Endodermal cell (in vitro differentiated cells): Measurements from ENCODE around the gene P2RX2. TPM values are rescaled to one million over a fixed set of nuclear protein-coding genes. Genes with fewer than 3 reads are reported as not detected.

Experiments
- DNase-seq: peaks from one replicate; pipeline ENCODE4 v3.0.0-alpha.2; 2017
- H3K27ac ChIP-seq: 2 replicates; pipeline ENCODE4 v1.5.1; 2013; ENCODE audit warnings: mild to moderate bottlenecking, low read depth, low read length, moderate library complexity
- H3K27me3 ChIP-seq: 2 replicates; pipeline ENCODE4 v1.6.1; 2013; ENCODE audit warnings: mild to moderate bottlenecking, low read length, moderate library complexity; ENCODE audit not compliant: insufficient read depth, control insufficient read depth, poor library complexity, severe bottlenecking
- H3K36me3 ChIP-seq: 2 replicates; pipeline ENCODE4 v1.7.0; 2013; ENCODE audit warnings: mild to moderate bottlenecking, low read length, moderate library complexity; ENCODE audit not compliant: control insufficient read depth, insufficient read depth
- H3K4me1 ChIP-seq: one replicate; pipeline ENCODE4 v1.7.0; 2013; ENCODE audit warnings: low read length; ENCODE audit not compliant: control insufficient read depth, insufficient read depth
- H3K4me3 ChIP-seq: 2 replicates; pipeline ENCODE4 v1.5.1; 2013; ENCODE audit warnings: mild to moderate bottlenecking, low read length, moderate library complexity
- H3K9ac ChIP-seq: 2 replicates; pipeline ENCODE4 v1.6.1; 2013; ENCODE audit warnings: mild to moderate bottlenecking, low read length, moderate library complexity; ENCODE audit not compliant: poor library complexity, severe bottlenecking; ENCODE audit errors: extremely low read depth
- H3K9me3 ChIP-seq: 2 replicates; pipeline ENCODE4 v1.6.1; 2013; ENCODE audit warnings: mild to moderate bottlenecking, low read length, moderate library complexity; ENCODE audit not compliant: control insufficient read depth
- H3K27ac Mint-ChIP-seq: 2 replicates; pipeline ENCODE4 v1.8.0; 2020; ENCODE audit warnings: mixed read lengths
- H3K27me3 Mint-ChIP-seq: 2 replicates; pipeline ENCODE4 v1.8.0; 2021; ENCODE audit warnings: mild to moderate bottlenecking, mixed read lengths; ENCODE audit not compliant: insufficient read depth
- H3K36me3 Mint-ChIP-seq: 2 replicates; pipeline ENCODE4 v1.8.0; 2020; ENCODE audit warnings: low read depth, mixed read lengths
- H3K4me1 Mint-ChIP-seq: 2 replicates; pipeline ENCODE4 v1.8.0; 2020; ENCODE audit warnings: mixed read lengths
- H3K4me3 Mint-ChIP-seq: 2 replicates; pipeline ENCODE4 v1.8.0; 2020; ENCODE audit warnings: mild to moderate bottlenecking, moderate library complexity, mixed read lengths
- H3K9me3 Mint-ChIP-seq: 2 replicates; pipeline ENCODE4 v1.8.0; 2020; ENCODE audit warnings: mild to moderate bottlenecking, mixed read lengths
- WGBS, 2 experiments: methylation state at CpG; one replicate each; pipeline versions ENCODE4 v1.1.5 to v1.1.7; 2013; ENCODE audit warnings: missing lambda C conversion rate in 2 of 2, mixed read lengths in 1 of 2; ENCODE audit not compliant: insufficient coverage in 1 of 2, insufficient read length in 1 of 2; 5-methylcytosine and 5-hydroxymethylcytosine counted together
- long read RNA-seq, 4 experiments: library from polyadenylated mRNA in 2 of 4; library from RNA in 1 of 4; library from capped mRNA in 1 of 4; stranded (forward) in 3 of 4; unstranded in 1 of 4; transcript quantifications; one replicate each; pipeline ENCODE4 v2.0.0, GENCODE V29; 2020 to 2021; ENCODE audit warnings: inconsistent platforms in 1 of 4
- polyA plus RNA-seq, 2 experiments: library from polyadenylated mRNA; stranded (reverse); fragments of 50-300 nt; gene quantifications; one replicate each; pipeline ENCODE4 v1.2.3, GENCODE V29; 2013
- total RNA-seq, 2 donors: library from RNA; stranded (reverse); fragmentation: NEBNext Ultra II Directional in 1 of 2; extraction: Animal tissue kit (Norgen Biotek cat#: 25700) in 1 of 2; gene quantifications; 2 replicates in 1 of 2; 3 replicates in 1 of 2; pipeline ENCODE4 v1.2.1, GENCODE V29; 2021
- TF ChIP-seq, protein P1 (sequence below): fragments of 200-600 bp; sonication (generic); conservative IDR thresholded peaks from 2 replicates; pipeline ENCODE4 v1.5.0; 2021; ENCODE audit warnings: antibody characterized with exemption, mild to moderate bottlenecking

P2RX2 gene
- total RNA-seq: 1 to 10 TPM in 1 of 2 donors, under 1 TPM in 1; 0.97 to 2.8 TPM
- 0.39 TPM for polyA plus RNA-seq (2013, experiment 1 of 2)
- 0.12 TPM for polyA plus RNA-seq (2013, experiment 2 of 2)
- long read RNA-seq, experiment 1: 0 reads
- long read RNA-seq, experiment 2: 0 reads
- long read RNA-seq, experiment 3, partial matches to known transcripts: 0 of 1 reads
- long read RNA-seq, experiment 3, other reads (novel, unspliced or antisense): 1 of 1 reads
- long read RNA-seq, experiment 4: 0 reads

DNA sequence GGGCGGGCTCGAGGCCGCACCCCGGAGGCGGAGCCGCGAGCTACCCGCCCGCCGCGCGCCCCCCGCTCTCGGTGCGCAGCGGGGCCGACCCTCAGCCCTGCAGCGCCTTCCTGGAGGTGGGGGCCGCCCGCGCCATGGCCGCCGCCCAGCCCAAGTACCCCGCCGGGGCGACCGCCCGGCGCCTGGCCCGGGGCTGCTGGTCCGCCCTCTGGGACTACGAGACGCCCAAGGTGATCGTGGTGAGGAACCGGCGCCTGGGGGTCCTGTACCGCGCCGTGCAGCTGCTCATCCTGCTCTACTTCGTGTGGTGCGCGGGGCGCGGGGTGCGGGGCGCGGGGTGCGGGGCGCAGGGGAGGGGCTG lies at the start of gene P2RX2:
Gene P2RX2 (plus strand): TSS at position 94 of the 361 bp plus-strand sequence. CDS start 41 bp downstream, at position 135.
- Mint-ChIP-seq H3K9me3 (peaks cover 31% of the 10 kb centered on the region), H3K4me1 (no peaks in the 10 kb centered on the region), H3K27ac (no peak within 1 kb of the TSS), H3K4me3 (peak within 1 kb of the TSS; percentile 42), H3K36me3 (peaks cover 5% of the 10 kb centered on the region), H3K27me3 (peaks cover 66% of the 10 kb centered on the region)
- Histone ChIP-seq H3K27ac (no peak within 1 kb of the TSS), H3K27me3 (peaks cover 64% of the 10 kb centered on the region), H3K36me3 (peaks cover 2% of the 10 kb centered on the region), H3K9me3 (peaks cover 26% of the 10 kb centered on the region), H3K4me1 (no peaks in the 10 kb centered on the region), H3K9ac (no peak within 1 kb of the TSS), H3K4me3 (no peak within 1 kb of the TSS)
- WGBS, 2 experiments: 2 to 3% methylated on average over 6 to 39 of the region's 49 CpGs
- TF ChIP-seq, protein P1, sequence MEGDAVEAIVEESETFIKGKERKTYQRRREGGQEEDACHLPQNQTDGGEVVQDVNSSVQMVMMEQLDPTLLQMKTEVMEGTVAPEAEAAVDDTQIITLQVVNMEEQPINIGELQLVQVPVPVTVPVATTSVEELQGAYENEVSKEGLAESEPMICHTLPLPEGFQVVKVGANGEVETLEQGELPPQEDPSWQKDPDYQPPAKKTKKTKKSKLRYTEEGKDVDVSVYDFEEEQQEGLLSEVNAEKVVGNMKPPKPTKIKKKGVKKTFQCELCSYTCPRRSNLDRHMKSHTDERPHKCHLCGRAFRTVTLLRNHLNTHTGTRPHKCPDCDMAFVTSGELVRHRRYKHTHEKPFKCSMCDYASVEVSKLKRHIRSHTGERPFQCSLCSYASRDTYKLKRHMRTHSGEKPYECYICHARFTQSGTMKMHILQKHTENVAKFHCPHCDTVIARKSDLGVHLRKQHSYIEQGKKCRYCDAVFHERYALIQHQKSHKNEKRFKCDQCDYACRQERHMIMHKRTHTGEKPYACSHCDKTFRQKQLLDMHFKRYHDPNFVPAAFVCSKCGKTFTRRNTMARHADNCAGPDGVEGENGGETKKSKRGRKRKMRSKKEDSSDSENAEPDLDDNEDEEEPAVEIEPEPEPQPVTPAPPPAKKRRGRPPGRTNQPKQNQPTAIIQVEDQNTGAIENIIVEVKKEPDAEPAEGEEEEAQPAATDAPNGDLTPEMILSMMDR: no peak
- DNase-seq: no peak

DNA sequence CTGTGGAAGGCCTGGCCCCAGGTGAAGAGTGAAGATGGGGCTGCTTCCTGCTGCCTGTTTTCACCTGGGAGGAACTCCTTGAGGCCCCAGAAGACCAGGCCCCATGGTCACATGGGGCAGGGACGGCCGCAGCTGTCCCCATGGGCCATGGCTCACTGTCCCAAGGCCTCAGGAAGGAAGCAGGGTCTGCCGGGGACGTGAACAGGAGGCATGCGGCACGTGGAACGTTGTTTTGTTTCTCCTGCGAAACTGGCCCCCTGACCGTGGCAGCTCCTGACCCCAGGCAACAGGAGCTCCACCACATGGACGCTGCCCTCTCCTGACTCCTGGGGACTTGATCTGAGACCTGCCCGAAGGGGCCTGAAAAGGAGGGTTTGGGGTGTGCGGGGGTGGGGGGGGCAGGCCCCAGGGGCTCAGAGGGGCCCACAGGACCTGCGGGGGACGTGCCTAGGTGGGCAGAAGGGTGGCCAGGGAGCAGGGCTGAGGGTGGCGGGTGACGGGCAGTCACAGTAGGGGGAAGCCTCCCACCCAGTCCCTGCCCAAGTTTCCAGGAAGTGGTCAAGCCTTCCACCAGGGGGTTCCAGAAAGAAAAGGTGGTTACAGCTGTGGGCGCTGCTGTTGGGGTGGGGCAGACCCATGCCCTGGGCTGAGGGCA lies 49.6 kb upstream of the P2RX2 start:
- Histone ChIP-seq H3K9me3 (no peaks in the 10 kb centered on the region), H3K9ac (no peak overlapping the region), H3K27ac (no peak overlapping the region), H3K4me3 (no peak overlapping the region), H3K4me1 (no peaks in the 10 kb centered on the region), H3K27me3 (no peaks in the 10 kb centered on the region), H3K36me3 (peaks cover 16% of the 10 kb centered on the region)
- H3K9me3 Mint-ChIP-seq: no peaks in the 10 kb centered on the region
- no peak for DNase-seq
- H3K4me1 Mint-ChIP-seq: peaks cover 5% of the 10 kb centered on the region
- TF ChIP-seq, protein P1: no peak
- no peak overlapping the region for H3K27ac Mint-ChIP-seq
- H3K4me3 Mint-ChIP-seq: no peak overlapping the region
- WGBS, 2 experiments: 93 to 95% methylated on average over 6 to 17 of the region's 17 CpGs
- H3K36me3 Mint-ChIP-seq: peaks cover 18% of the 10 kb centered on the region
- H3K27me3 Mint-ChIP-seq: no peaks in the 10 kb centered on the region

DNA sequence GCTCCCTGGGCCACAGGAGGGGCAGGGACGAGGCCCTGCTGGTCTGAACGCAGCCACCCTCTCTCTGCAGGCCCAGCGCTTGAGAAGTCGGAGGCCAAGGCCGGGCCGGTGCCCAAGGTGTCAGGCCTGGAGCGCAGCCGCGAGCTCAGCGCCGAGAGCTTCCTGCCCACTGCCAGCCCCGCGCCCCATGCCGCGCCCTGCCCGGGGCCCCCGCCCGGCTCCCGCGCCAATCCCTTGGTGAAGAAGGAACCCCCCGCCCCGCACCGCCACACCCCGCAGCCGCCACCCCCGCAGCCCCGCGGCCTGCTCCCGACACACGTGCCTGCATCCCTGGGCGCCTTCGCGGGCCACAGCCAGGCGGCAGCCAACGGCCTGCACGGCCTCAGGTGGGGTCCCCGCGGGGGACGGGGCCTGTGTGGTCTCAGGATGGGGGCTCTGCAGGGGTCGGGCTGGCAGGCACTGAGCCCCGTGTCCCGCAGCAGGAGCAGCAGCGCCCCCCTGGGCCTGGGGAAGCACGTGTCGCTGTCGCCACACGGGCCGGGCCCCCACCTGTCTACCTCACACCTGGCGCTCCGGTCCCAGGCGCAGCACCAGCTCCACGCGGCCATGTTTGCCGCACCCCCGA lies 48.6 kb upstream of the P2RX2 start:
- H3K27ac ChIP-seq: no peak overlapping the region
- TF ChIP-seq, protein P1: no peak
- H3K27me3 ChIP-seq: no peaks in the 10 kb centered on the region
- 96 to 97% methylated on average over 12 to 55 of the region's 55 CpGs for WGBS, 2 experiments
- Mint-ChIP-seq H3K36me3 (peaks cover 23% of the 10 kb centered on the region), H3K4me3 (no peak overlapping the region), H3K27ac (no peak overlapping the region), H3K4me1 (peaks cover 5% of the 10 kb centered on the region), H3K9me3 (no peaks in the 10 kb centered on the region), H3K27me3 (no peaks in the 10 kb centered on the region)
- H3K36me3 ChIP-seq: peaks cover 16% of the 10 kb centered on the region
- no peak overlapping the region for H3K4me3 ChIP-seq
- H3K9me3 ChIP-seq: no peaks in the 10 kb centered on the region
- H3K4me1 ChIP-seq: no peaks in the 10 kb centered on the region
- no peak for DNase-seq
- H3K9ac ChIP-seq: no peak overlapping the region
